Thyroid gland (tissue), 4 donors: ENCODE data around the gene GALNT18.

Experiments used
- POLR2A ChIP-seq, 2 donors: fragments of 450-650 bp; IDR thresholded peaks; one replicate each; pipeline ENCODE4 v1.6.1; 2017; ENCODE audit warnings: antibody characterized with exemption in 2 of 2, mild to moderate bottlenecking in 2 of 2, moderate library complexity in 1 of 2
- TF ChIP-seq, protein P1 (sequence below), 6 experiments: fragments of 200-600 bp in 3 of 6; fragments of 450-650 bp in 3 of 6; sonication (generic) in 3 of 6; IDR thresholded peaks; one replicate each; pipeline ENCODE4 v1.5.1; 2016 to 2019; ENCODE audit warnings: antibody characterized with exemption in 6 of 6, mild to moderate bottlenecking in 2 of 6, inconsistent platforms in 1 of 6, moderate library complexity in 1 of 6

DNA sequence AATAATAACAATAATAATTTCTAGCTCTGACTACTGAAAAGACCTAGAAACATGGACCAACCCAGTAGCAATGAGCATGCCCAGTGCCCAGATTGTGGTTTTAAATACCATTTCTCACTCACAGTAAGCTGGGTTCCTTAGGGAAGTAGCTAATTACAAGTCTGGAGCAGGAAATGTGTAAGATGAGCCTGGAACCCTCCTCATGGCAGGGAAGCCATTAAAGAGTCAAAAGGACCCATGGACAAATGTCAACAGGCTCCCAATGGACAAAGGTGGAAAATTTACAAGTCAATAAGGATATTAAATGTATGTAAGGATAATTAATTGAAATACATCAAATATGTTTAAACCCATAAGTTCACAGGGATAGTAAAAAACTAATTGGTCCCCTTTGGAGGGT lies 258.1 kb downstream of the GALNT18 start:
- TF ChIP-seq, protein P1, sequence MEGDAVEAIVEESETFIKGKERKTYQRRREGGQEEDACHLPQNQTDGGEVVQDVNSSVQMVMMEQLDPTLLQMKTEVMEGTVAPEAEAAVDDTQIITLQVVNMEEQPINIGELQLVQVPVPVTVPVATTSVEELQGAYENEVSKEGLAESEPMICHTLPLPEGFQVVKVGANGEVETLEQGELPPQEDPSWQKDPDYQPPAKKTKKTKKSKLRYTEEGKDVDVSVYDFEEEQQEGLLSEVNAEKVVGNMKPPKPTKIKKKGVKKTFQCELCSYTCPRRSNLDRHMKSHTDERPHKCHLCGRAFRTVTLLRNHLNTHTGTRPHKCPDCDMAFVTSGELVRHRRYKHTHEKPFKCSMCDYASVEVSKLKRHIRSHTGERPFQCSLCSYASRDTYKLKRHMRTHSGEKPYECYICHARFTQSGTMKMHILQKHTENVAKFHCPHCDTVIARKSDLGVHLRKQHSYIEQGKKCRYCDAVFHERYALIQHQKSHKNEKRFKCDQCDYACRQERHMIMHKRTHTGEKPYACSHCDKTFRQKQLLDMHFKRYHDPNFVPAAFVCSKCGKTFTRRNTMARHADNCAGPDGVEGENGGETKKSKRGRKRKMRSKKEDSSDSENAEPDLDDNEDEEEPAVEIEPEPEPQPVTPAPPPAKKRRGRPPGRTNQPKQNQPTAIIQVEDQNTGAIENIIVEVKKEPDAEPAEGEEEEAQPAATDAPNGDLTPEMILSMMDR (IDR thresholded peaks at IDR 0.05), result no peak
- TF ChIP-seq POLR2A (IDR thresholded peaks at IDR 0.05), result no peak
